Upper lobe of right lung (tissue), 1 donor: ENCODE results near the gene EXD3. TPM values are rescaled to one million over a fixed set of nuclear protein-coding genes. Genes with fewer than 3 reads are reported as not detected.

Experiments
- ATAC-seq: fragments of 200-7000 bp; cut with Tn5 transposase; one replicate; pipeline ENCODE4 v1.9.1; 2020; ENCODE audit warnings: mild to moderate bottlenecking, moderate library complexity
- DNase-seq: peaks from one replicate; pipeline ENCODE4 v3.0.0-alpha.2; 2020
- H3K27ac ChIP-seq: fragments of 200-600 bp; one replicate; pipeline ENCODE4 v1.8.0; 2022
- H3K27me3 ChIP-seq: fragments of 200-600 bp; one replicate; pipeline ENCODE4 v1.8.0; 2022; ENCODE audit warnings: mild to moderate bottlenecking
- H3K36me3 ChIP-seq: fragments of 200-600 bp; one replicate; pipeline ENCODE4 v1.8.0; 2022
- H3K4me1 ChIP-seq: fragments of 200-600 bp; one replicate; pipeline ENCODE4 v1.8.0; 2022
- H3K4me3 ChIP-seq: fragments of 200-600 bp; one replicate; pipeline ENCODE4 v1.8.0; 2022; ENCODE audit warnings: mild to moderate bottlenecking
- H3K9me3 ChIP-seq: fragments of 200-600 bp; one replicate; pipeline ENCODE4 v1.8.0; 2022
- CTCF ChIP-seq: fragments of 200-600 bp; IDR thresholded peaks from one replicate; pipeline ENCODE4 v1.8.0; 2022; ENCODE audit warnings: antibody characterized with exemption
- intact Hi-C: fragments of 100-400 bp; cut with DNase I; formaldehyde crosslinking; loops from one replicate; pipeline ENCODE4 v1.11.0; 2022
- total RNA-seq: library from RNA; stranded (reverse); fragmentation: NEBNext Ultra II Directional; extraction: Animal tissue kit (Norgen Biotek cat#: 25700); gene quantifications from one replicate; pipeline ENCODE4 v1.2.1, GENCODE V29; 2021
- donor health status: DM: no; HTN: yes; CAD: no; lungs with severe emphysema.

Gene EXD3
- total RNA-seq, 1 donor from 2014 or later: 27.3 TPM

- no peak for DNase-seq
These were observed 30.5 kb downstream of the EXD3 start for GRCh38 chr9:137392232-137393007.

GRCh38 chr9:137391411-137391754 lies 31.6 kb downstream of the EXD3 start:
- ATAC-seq (peak; percentile 38), DNase-seq (no peak)
- H3K9me3 ChIP-seq: no peaks in the 10 kb centered on the region
- no peak for TF ChIP-seq CTCF
- H3K27ac ChIP-seq: peak overlapping the region; percentile 78
- H3K27me3 ChIP-seq: no peaks in the 10 kb centered on the region
- H3K4me1 ChIP-seq: peaks cover 7% of the 10 kb centered on the region
- H3K36me3 ChIP-seq: no peaks in the 10 kb centered on the region
- intact Hi-C loops: no loop called here
- no peak overlapping the region for H3K4me3 ChIP-seq

More at GRCh38 chr9:137392232-137393007, 30.5 kb downstream of the EXD3 start:
- no peak overlapping the region for H3K4me3 ChIP-seq
- intact Hi-C loops: no loop called here
- H3K9me3 ChIP-seq: no peaks in the 10 kb centered on the region
- H3K36me3 ChIP-seq: no peaks in the 10 kb centered on the region
- H3K27me3 ChIP-seq: no peaks in the 10 kb centered on the region
- peaks cover 7% of the 10 kb centered on the region for H3K4me1 ChIP-seq
- ATAC-seq: no peak
- TF ChIP-seq CTCF: no peak
- no peak overlapping the region for H3K27ac ChIP-seq

- Histone ChIP-seq H3K36me3 (no peaks in the 10 kb centered on the region), H3K27ac (peak overlapping the region; percentile 78)
These were observed 32.2 kb downstream of the EXD3 start for GRCh38 chr9:137390553-137391410.

GRCh38 chr9:137389428-137389746 lies 33.6 kb downstream of the EXD3 start:
- Histone ChIP-seq H3K36me3 (no peaks in the 10 kb centered on the region), H3K4me3 (no peak overlapping the region), H3K9me3 (no peaks in the 10 kb centered on the region), H3K27me3 (no peaks in the 10 kb centered on the region), H3K27ac (no peak overlapping the region), H3K4me1 (peaks cover 7% of the 10 kb centered on the region)
- intact Hi-C loops: no loop called here
- no peak for TF ChIP-seq CTCF
- DNase-seq (no peak), ATAC-seq (no peak)

More at GRCh38 chr9:137390553-137391410, 32.2 kb downstream of the EXD3 start:
- Histone ChIP-seq H3K9me3 (no peaks in the 10 kb centered on the region), H3K27me3 (no peaks in the 10 kb centered on the region), H3K4me3 (no peak overlapping the region), H3K4me1 (peaks cover 7% of the 10 kb centered on the region)
- intact Hi-C loops: no loop called here
- DNase-seq (no peak), ATAC-seq (peak; percentile 15)
- TF ChIP-seq CTCF: no peak

GRCh38 chr9:137388589-137389427 lies 34.2 kb downstream of the EXD3 start:
- peak overlapping the region; percentile 74 for H3K27ac ChIP-seq
- H3K4me3 ChIP-seq: no peak overlapping the region
- H3K9me3 ChIP-seq: no peaks in the 10 kb centered on the region
- H3K4me1 ChIP-seq: peaks cover 7% of the 10 kb centered on the region
- no peaks in the 10 kb centered on the region for H3K27me3 ChIP-seq
- no peak for TF ChIP-seq CTCF
- no peaks in the 10 kb centered on the region for H3K36me3 ChIP-seq
- intact Hi-C loops: no loop called here
- ATAC-seq: no peak
- DNase-seq: no peak
